GM12801 (cell line): ENCODE data around the gene JOSD2.

Experiments used
- TF ChIP-seq, protein P1 (sequence below): IDR thresholded peaks from one replicate; pipeline ENCODE4 v1.5.1; 2011; ENCODE audit warnings: control low read depth; ENCODE audit not compliant: insufficient read length; ENCODE audit errors: extremely low read depth

The JOSD2 gene

DNA sequence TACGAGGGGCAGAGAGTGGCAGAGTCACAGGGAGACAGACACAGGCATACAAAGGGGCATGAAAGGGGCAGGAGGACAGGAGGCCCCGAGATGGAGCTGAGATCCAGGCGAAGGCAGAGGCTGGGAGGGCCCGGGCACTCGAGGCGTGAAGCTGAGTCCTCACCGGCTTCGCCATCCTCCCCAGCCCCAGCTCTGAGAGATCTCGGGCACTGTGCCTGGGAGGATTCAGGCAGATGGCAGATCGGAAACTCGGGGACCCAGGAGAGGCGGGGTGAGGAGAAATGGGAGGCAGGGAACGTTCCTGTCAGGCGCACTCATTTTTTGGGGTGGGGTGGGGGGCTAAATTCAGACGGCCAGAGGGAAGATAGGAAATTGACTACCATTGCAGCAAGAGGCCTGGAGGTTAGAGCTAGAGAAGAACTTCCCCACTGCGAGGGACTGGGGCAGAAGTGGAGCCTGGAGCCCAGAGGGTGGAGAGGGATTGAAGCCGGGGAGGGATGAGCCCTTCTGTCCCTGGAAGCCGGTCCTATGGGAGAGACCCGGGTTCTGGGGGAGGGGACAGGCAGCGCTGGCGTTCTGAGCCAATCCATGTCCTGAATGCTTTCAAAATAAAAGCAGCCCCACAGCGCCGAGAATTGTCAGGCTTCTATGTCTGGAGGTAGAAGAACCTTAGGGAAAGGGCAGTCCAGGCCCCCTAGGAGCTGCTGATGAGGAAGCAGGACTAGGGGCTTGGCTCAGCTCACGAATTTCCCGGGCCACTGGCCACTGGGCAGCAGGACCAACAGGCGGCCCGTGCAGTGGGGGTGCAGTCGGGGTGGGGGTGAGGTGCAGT, 44.7 kb upstream of the JOSD2 start:
- TF ChIP-seq, protein P1, sequence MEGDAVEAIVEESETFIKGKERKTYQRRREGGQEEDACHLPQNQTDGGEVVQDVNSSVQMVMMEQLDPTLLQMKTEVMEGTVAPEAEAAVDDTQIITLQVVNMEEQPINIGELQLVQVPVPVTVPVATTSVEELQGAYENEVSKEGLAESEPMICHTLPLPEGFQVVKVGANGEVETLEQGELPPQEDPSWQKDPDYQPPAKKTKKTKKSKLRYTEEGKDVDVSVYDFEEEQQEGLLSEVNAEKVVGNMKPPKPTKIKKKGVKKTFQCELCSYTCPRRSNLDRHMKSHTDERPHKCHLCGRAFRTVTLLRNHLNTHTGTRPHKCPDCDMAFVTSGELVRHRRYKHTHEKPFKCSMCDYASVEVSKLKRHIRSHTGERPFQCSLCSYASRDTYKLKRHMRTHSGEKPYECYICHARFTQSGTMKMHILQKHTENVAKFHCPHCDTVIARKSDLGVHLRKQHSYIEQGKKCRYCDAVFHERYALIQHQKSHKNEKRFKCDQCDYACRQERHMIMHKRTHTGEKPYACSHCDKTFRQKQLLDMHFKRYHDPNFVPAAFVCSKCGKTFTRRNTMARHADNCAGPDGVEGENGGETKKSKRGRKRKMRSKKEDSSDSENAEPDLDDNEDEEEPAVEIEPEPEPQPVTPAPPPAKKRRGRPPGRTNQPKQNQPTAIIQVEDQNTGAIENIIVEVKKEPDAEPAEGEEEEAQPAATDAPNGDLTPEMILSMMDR = no peak

DNA sequence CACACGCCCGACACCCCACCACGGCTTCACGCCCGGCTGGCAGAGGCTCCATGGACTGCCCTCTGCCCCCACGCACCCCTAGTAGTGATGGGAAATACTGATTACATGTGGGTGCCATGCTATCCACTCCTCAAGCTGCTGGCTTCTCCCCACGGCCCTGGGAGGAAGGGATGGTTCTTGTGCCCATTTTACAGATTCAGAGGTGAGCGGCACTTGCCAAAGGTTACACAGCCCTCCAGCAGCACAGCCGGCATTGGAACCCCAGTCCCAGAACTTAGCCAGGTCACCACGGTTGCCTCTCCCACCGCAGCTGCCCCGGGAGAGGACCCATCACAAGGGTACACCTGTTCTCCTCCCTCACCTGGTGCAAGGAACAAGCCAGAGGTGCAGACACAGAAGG, 44.0 kb upstream of the JOSD2 start:
- TF ChIP-seq, protein P1 = no peak

DNA sequence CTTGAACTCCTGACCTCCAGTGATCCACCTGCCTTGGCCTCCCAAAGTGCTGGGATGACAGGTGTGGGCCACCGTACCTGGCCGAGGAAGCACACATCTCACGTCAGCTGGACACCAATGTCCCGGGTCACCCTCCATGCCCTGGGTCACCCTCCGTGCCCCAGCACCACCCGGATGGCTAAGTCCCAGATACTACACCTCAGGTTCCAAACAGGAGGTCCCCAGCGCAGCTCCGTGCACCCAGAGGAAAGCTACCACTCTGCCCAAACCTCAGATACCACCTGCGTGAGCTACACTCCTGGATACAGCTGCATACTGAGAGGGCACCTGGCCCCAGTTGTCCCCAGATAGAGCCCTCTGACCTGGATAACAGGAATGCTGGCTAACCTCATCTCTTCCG, 43.2 kb upstream of the JOSD2 start:
- TF ChIP-seq, protein P1 = no peak

DNA sequence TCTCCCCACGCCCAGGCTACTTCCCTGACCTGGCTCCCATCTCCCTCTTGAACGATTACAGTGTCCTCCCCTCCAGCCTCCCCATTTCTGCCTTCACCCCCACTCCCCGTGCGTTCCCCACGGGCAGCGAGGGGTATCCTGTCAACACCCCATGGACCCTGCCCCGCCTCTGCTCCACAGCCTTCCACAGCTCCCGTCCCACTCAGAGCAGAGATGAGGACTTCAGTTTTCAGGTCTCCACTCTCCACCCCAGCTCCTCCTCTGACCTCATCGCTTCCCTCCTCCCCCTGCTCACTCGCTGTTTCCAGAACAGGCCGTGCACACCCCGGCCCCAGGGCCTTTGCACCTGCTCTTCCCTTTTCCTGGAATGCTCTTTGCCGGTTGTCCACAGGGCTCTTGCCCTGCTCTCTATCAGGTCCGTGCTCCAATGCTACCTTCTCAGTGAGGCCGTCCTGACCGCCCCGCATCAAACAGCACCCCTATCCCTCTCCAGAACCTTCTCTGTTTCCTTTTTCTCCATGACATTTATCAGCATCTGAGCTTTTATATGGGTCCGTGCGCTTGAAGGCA, 42.2 kb upstream of the JOSD2 start:
- TF ChIP-seq, protein P1 = no peak

DNA sequence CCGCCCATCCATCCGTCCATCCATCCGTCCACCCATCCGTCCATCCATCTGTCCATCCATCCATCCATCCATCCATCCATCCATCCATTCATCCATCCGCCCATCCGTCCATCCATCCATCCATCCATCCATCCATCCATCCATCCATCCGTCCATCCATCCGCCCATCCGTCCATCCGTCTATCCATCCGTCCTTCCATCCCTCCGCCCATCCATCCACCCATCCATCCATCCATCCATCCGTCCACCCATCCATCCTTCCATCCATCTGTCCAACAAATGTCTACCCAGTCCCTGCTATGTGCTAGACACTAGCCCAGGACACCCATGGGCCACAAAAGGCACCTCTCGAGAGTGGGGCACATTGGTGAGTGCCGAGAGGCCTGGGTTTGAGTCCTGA, 41.5 kb upstream of the JOSD2 start:
- TF ChIP-seq, protein P1 = no peak

DNA sequence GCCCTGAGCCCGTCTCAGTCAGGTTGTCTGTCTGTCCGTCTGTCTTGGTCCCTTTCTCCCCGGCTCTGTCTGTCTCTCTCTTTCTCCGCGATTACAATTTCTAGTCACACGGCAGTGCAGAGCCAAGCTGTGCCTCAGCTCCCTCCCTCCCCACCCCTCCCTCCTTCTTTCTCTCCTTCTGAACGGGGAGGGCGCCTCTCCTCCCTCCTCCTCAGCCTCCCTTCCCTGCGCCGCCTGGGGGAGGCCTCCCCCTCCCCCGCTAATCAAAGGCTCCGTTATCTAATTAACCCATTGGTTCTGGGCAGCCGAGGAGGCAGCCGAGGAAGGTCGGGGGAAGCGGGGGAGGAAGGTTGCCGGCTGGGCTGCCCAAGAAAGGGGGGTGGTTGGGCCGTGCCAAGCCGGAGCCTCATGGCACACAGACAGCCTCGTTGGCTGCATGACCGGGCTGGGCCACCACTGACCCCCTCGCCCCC, 40.8 kb upstream of the JOSD2 start:
- TF ChIP-seq, protein P1 = no peak

DNA sequence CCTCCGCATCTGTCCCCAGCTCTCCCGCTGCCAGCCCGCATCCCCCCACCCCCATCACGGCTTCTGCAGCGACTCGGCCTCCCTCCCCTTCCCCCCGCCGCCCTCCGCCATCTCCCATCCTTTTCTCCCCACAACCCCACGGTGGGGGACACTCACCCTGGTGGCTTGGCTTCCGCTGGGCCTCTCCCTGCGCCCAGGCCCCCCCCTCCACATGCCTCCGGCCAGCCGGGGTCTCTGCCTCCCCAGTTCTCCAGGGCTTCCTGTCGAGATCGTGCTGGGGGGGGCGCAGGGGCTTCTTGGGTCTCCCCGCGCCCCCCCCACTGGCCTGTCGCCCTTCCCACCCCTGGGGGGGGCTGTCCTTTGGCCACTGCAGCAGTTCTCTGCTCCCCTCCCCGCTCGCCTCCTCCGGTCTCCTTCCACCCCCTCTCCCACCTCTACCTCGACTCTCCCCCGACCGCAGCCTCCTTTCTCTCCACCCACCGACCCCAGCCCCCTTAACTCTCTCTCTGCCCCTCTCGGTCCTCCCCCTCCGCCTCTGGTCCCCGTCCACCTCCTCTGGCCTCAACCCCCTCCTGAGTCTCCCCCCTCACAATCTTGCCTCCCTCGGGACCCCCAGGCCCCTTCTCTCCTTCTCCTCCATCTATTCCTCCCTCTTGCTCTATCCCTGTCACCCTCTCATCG, 40.2 kb upstream of the JOSD2 start:
- TF ChIP-seq, protein P1 = no peak
